Superior temporal gyrus (tissue), 1 donor: ENCODE data around the gene STRADB.
"Not testable (repeated sequence)": the region's sequence is repeated elsewhere in the genome, so short reads cannot be mapped to it uniquely, and the experiment has no call there.

Experiments used
- DNase-seq: peaks from one replicate; pipeline ENCODE4 v3.0.0-alpha.2; 2016; ENCODE audit errors: extremely low spot score

STRADB gene

GRCh38 chr2:201430839-201431238 is 20.7 kb upstream of the STRADB start:
- DNase-seq: no peak

GRCh38 chr2:201432038-201432620 is 19.4 kb upstream of the STRADB start:
- no peak for DNase-seq

- no peak for DNase-seq
These were observed 18.7 kb upstream of the STRADB start for GRCh38 chr2:201432621-201433393.

GRCh38 chr2:201433394-201433995 is 18.0 kb upstream of the STRADB start:
- DNase-seq: no peak

GRCh38 chr2:201436141-201436540 is 15.4 kb upstream of the STRADB start:
- DNase-seq: no peak

GRCh38 chr2:201439336-201439922 is 12.1 kb upstream of the STRADB start:
- not testable (repeated sequence) for DNase-seq

GRCh38 chr2:201440182-201440581 is 11.4 kb upstream of the STRADB start:
- no peak for DNase-seq

GRCh38 chr2:201441409-201441808 is 10.1 kb upstream of the STRADB start:
- DNase-seq: no peak

- no peak for DNase-seq
These were observed 6.6 kb upstream of the STRADB start for GRCh38 chr2:201444746-201445465.

GRCh38 chr2:201447086-201447485 is 4.5 kb upstream of the STRADB start:
- DNase-seq: no peak

GRCh38 chr2:201448061-201448460 is 3.5 kb upstream of the STRADB start:
- no peak for DNase-seq

GRCh38 chr2:201448701-201449100 is 2.8 kb upstream of the STRADB start:
- DNase-seq: no peak

- peak; percentile 54 for DNase-seq
These were observed 617 bp upstream of the STRADB start for GRCh38 chr2:201450954-201451291.

GRCh38 chr2:201452058-201452921 is 750 bp downstream of the STRADB start:
- DNase-seq: peak; percentile 42

- DNase-seq: no peak
These were observed 1.5 kb downstream of the STRADB start for GRCh38 chr2:201452922-201453643.

- no peak for DNase-seq
These were observed 6.8 kb downstream of the STRADB start for GRCh38 chr2:201458381-201458780.

GRCh38 chr2:201460532-201460931 is 9.0 kb downstream of the STRADB start:
- DNase-seq: no peak

- DNase-seq: no peak
These were observed 13.0 kb downstream of the STRADB start for GRCh38 chr2:201464547-201464946.

- peak; percentile 47 for DNase-seq
These were observed 14.0 kb downstream of the STRADB start for GRCh38 chr2:201465524-201465971.

GRCh38 chr2:201466050-201466675 is 14.6 kb downstream of the STRADB start:
- peak; percentile 81 for DNase-seq
